ENCODE data around the gene MST1. TPM values are rescaled to one million over a fixed set of nuclear protein-coding genes. Genes with fewer than 3 reads are reported as not detected.

Gene MST1
- total RNA-seq, 2 donors from 2014 or later, result 8.3 to 9.2 TPM

GRCh38 chr3:49662720-49663413 lies 26.4 kb downstream of the MST1 start:
- TF ChIP-seq, protein P1, sequence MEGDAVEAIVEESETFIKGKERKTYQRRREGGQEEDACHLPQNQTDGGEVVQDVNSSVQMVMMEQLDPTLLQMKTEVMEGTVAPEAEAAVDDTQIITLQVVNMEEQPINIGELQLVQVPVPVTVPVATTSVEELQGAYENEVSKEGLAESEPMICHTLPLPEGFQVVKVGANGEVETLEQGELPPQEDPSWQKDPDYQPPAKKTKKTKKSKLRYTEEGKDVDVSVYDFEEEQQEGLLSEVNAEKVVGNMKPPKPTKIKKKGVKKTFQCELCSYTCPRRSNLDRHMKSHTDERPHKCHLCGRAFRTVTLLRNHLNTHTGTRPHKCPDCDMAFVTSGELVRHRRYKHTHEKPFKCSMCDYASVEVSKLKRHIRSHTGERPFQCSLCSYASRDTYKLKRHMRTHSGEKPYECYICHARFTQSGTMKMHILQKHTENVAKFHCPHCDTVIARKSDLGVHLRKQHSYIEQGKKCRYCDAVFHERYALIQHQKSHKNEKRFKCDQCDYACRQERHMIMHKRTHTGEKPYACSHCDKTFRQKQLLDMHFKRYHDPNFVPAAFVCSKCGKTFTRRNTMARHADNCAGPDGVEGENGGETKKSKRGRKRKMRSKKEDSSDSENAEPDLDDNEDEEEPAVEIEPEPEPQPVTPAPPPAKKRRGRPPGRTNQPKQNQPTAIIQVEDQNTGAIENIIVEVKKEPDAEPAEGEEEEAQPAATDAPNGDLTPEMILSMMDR (IDR thresholded peaks at IDR 0.05), result no peak
- no peak overlapping the region for H3K27ac ChIP-seq
- H3K4me3 ChIP-seq, result no peak overlapping the region
- H3K4me1 ChIP-seq (ENCODE audit: control insufficient read depth in 1 of 2, low read depth in 2 of 2), result no peaks in the 10 kb centered on the region
- ATAC-seq (ENCODE audit: insufficient number of reproducible peaks, low FRiP score, low read depth), result no peak
- H3K9me3 ChIP-seq, result no peaks in the 10 kb centered on the region
- DNase-seq (ENCODE audit: low spot score), result no peak
- H3K27me3 ChIP-seq (replicated peaks; ENCODE audit: insufficient read depth), result no peaks in the 10 kb centered on the region
- no peaks in the 10 kb centered on the region for H3K36me3 ChIP-seq

DNA sequence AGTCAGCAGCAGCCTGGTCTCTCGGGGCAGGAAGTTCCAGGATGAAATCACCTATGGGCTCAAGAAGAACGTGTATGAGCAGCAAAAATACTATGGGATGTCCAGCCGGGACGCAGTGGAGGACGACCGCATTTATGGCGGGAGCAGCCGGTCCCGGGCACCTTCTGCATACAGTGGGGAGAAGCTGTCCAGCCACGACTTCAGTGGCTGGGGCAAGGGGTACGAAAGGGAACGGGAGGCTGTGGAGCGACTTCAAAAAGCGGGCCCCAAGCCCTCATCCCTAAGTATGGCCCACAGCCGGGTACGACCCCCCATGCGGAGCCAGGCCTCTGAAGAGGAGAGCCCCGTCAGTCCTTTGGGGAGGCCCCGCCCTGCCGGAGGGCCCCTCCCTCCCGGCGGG lies 27.3 kb downstream of the MST1 start:
- no peaks in the 10 kb centered on the region for H3K4me1 ChIP-seq (ENCODE audit: control insufficient read depth in 1 of 2, low read depth in 2 of 2)
- DNase-seq (ENCODE audit: low spot score) (no peak), ATAC-seq (ENCODE audit: insufficient number of reproducible peaks, low FRiP score, low read depth) (no peak)
- H3K4me3 ChIP-seq, result no peak overlapping the region
- no peak overlapping the region for H3K27ac ChIP-seq
- H3K27me3 ChIP-seq (replicated peaks; ENCODE audit: insufficient read depth), result no peaks in the 10 kb centered on the region
- TF ChIP-seq, protein P1 (IDR thresholded peaks at IDR 0.05), result no peak
- H3K36me3 ChIP-seq, result no peaks in the 10 kb centered on the region
- no peaks in the 10 kb centered on the region for H3K9me3 ChIP-seq

GRCh38 chr3:49661281-49661680 lies 28.0 kb downstream of the MST1 start:
- Histone ChIP-seq H3K4me3 (no peak overlapping the region), H3K9me3 (no peaks in the 10 kb centered on the region), H3K36me3 (no peaks in the 10 kb centered on the region), H3K27me3 (replicated peaks; ENCODE audit: insufficient read depth) (no peaks in the 10 kb centered on the region), H3K4me1 (ENCODE audit: control insufficient read depth in 1 of 2, low read depth in 2 of 2) (no peaks in the 10 kb centered on the region), H3K27ac (no peak overlapping the region)
- ATAC-seq (ENCODE audit: insufficient number of reproducible peaks, low FRiP score, low read depth) (no peak), DNase-seq (ENCODE audit: low spot score) (no peak)
- TF ChIP-seq, protein P1 (IDR thresholded peaks at IDR 0.05), result no peak

GRCh38 chr3:49659756-49660155 lies 29.5 kb downstream of the MST1 start:
- ATAC-seq (ENCODE audit: insufficient number of reproducible peaks, low FRiP score, low read depth) (no peak), DNase-seq (ENCODE audit: low spot score) (no peak)
- Histone ChIP-seq H3K4me3 (no peak overlapping the region), H3K9me3 (no peaks in the 10 kb centered on the region), H3K4me1 (ENCODE audit: control insufficient read depth in 1 of 2, low read depth in 2 of 2) (no peaks in the 10 kb centered on the region), H3K27me3 (replicated peaks; ENCODE audit: insufficient read depth) (no peaks in the 10 kb centered on the region), H3K27ac (no peak overlapping the region), H3K36me3 (no peaks in the 10 kb centered on the region)
- TF ChIP-seq, protein P1 (IDR thresholded peaks at IDR 0.05), result no peak

GRCh38 chr3:49658711-49659110 lies 30.6 kb downstream of the MST1 start:
- Histone ChIP-seq H3K9me3 (no peaks in the 10 kb centered on the region), H3K36me3 (no peaks in the 10 kb centered on the region), H3K4me3 (no peak overlapping the region), H3K4me1 (ENCODE audit: control insufficient read depth in 1 of 2, low read depth in 2 of 2) (no peaks in the 10 kb centered on the region), H3K27me3 (replicated peaks; ENCODE audit: insufficient read depth) (no peaks in the 10 kb centered on the region), H3K27ac (no peak overlapping the region)
- ATAC-seq (ENCODE audit: insufficient number of reproducible peaks, low FRiP score, low read depth) (no peak), DNase-seq (ENCODE audit: low spot score) (no peak)
- TF ChIP-seq, protein P1 (IDR thresholded peaks at IDR 0.05), result no peak
